Testis (tissue), 3 donors: ENCODE measurements around the gene PUS7. TPM values are rescaled to one million over a fixed set of nuclear protein-coding genes. Genes with fewer than 3 reads are reported as not detected.
"Not testable (repeated sequence)": the region's sequence is repeated elsewhere in the genome, so short reads cannot be mapped to it uniquely, and the experiment has no call there.

Experiments
- DNase-seq: peaks from one replicate; pipeline ENCODE4 v3.0.0-alpha.2; 2019
- H3K27ac ChIP-seq, 2 donors: fragments of 200-600 bp; sonication (generic); one replicate each; pipeline ENCODE4 v1.5.1; 2019
- H3K27me3 ChIP-seq: fragments of 200-600 bp; sonication (generic); one replicate; pipeline ENCODE4 v1.5.1; 2019
- H3K36me3 ChIP-seq: fragments of 200-600 bp; sonication (generic); one replicate; pipeline ENCODE4 v1.5.1; 2017; ENCODE audit warnings: low read depth; ENCODE audit errors: missing control alignments
- H3K4me1 ChIP-seq: fragments of 200-600 bp; sonication (generic); one replicate; pipeline ENCODE4 v1.5.1; 2019
- H3K4me3 ChIP-seq, 2 donors: fragments of 200-600 bp; sonication (generic); one replicate each; pipeline ENCODE4 v1.5.1; 2017 to 2019
- H3K9me3 ChIP-seq: fragments of 200-600 bp; sonication (generic); one replicate; pipeline ENCODE4 v1.5.1; 2017
- CTCF ChIP-seq, 3 experiments: fragments of 450-650 bp in 2 of 3; fragments of 200-600 bp in 1 of 3; sonication (generic) in 1 of 3; IDR thresholded peaks; one replicate each; pipeline ENCODE4 v1.5.1; 2016 to 2019; ENCODE audit warnings: antibody characterized with exemption in 3 of 3, mild to moderate bottlenecking in 2 of 3, moderate library complexity in 1 of 3
- POLR2A ChIP-seq: fragments of 450-650 bp; IDR thresholded peaks from one replicate; pipeline ENCODE4 v1.6.1; 2017; ENCODE audit warnings: antibody characterized with exemption, mild to moderate bottlenecking, moderate library complexity
- WGBS, 2 donors: methylation state at CpG; one replicate each; pipeline ENCODE4 v1.1.5; 2018; 5-methylcytosine and 5-hydroxymethylcytosine counted together
- intact Hi-C: fragments of 100-400 bp; cut with DNase I; formaldehyde crosslinking; loops from one replicate; pipeline ENCODE4 v1.15.1; 2023; ENCODE audit warnings: low total_unique reads
- polyA plus RNA-seq: library from polyadenylated mRNA; stranded (reverse); fragments of 350-450 nt; fragmentation: Illumina TruSeq; extraction: RNeasy Lipid Tissue Mini Kit (QIAGEN cat#74804); gene quantifications from one replicate; pipeline ENCODE4 v1.2.3, GENCODE V29; 2014; ENCODE audit warnings: low read depth, low replicate concordance; ENCODE audit not compliant: insufficient read depth
- total RNA-seq, 2 donors: library from RNA; depleted of rRNA; stranded (reverse); fragments of >200 nt; gene quantifications; one replicate each; pipeline ENCODE4 v1.2.3, GENCODE V29; 2016

The PUS7 gene
- total and polyA plus RNA-seq, 3 donors from 2014 or later, result 8.7 to 18.0 (median 10.6) TPM

GRCh38 chr7:105423987-105424386 is 98.1 kb downstream of the PUS7 start:
- no peak for TF ChIP-seq POLR2A
- no peak for TF ChIP-seq CTCF (IDR thresholded peaks at IDR 0.05)
- H3K36me3 ChIP-seq, result no peaks in the 10 kb centered on the region
- no peak overlapping the region for H3K27ac ChIP-seq
- no peak for DNase-seq
- no peaks in the 10 kb centered on the region for H3K27me3 ChIP-seq
- 100% methylated on average over 2 of the region's 2 CpGs for WGBS, 2 donors
- no peak overlapping the region for H3K4me3 ChIP-seq
- H3K4me1 ChIP-seq, result no peaks in the 10 kb centered on the region
- intact Hi-C loops, result no loop called here
- H3K9me3 ChIP-seq, result no peaks in the 10 kb centered on the region

DNA sequence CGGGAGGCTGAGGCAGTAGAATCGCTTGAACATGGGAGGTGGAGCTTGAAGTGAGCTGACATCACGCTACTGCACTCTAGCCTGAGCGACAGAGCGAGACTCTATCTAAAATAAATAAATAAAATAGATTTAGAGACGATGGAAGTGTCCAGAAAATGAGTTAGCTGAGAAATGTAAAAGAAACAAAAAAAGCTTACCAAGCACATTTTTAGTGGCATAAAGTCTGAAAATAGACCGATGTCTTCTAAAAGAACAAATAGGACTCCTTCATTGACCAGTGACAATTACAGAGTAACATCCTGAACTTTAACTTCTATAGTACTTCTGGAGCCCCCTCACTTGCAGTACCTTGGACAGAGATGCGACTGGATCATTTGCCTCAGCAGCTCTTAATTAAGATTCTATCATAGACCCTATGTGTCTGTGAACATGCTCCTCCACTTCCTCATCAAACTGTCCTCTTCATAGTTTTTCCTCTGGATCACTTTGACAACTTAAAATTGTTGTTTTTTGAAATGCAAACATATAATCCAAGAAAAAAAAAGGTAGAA is 108.1 kb downstream of the PUS7 start:
- 47 to 59% methylated on average over 8 of the region's 8 CpGs for WGBS, 2 donors
- no peak for DNase-seq
- intact Hi-C loops, result no loop called here
- Histone ChIP-seq H3K27me3 (no peaks in the 10 kb centered on the region), H3K9me3 (no peaks in the 10 kb centered on the region), H3K4me3 (no peak overlapping the region), H3K36me3 (no peaks in the 10 kb centered on the region), H3K4me1 (no peaks in the 10 kb centered on the region), H3K27ac (no peak overlapping the region)
- TF ChIP-seq CTCF (IDR thresholded peaks at IDR 0.05), result no peak
- TF ChIP-seq POLR2A, result no peak

- peak overlapping the region in 1 of 2 donors; percentile 31 for H3K4me3 ChIP-seq
- H3K9me3 ChIP-seq, intact Hi-C loops, DNase-seq, H3K27ac ChIP-seq, H3K4me1 ChIP-seq, H3K27me3 ChIP-seq, H3K36me3 ChIP-seq: not testable (repeated sequence)
- WGBS, 2 donors, result 80% methylated on average over 15 of the region's 36 CpGs; no CpG with 5 or more reads in 1 of the 2 donors
These were observed 111.3 kb downstream of the PUS7 start for GRCh38 chr7:105410774-105411173.

DNA sequence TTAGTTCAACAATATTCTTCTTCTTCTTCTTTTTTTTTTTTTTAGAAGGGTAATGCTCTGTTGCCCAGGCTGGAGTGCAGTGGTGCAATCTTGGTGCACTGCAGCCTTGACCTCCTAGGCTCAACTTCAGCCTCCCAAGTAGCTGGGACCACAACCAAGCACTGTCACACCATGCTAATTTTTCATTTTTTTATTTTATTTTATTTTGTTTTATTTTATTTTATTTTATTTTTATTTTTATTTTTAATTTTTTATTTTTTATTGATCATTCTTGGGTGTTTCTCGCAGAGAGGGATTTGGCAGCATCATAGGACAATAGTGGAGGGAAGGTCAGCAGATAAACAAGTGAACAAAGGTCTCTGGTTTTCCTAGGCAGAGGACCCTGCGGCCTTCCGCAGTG is 112.3 kb downstream of the PUS7 start:
- H3K4me1 ChIP-seq, intact Hi-C loops, H3K4me3 ChIP-seq, H3K27ac ChIP-seq, H3K9me3 ChIP-seq, H3K36me3 ChIP-seq, H3K27me3 ChIP-seq, DNase-seq: not testable (repeated sequence)
- 61 to 78% methylated on average over 1 to 3 of the region's 3 CpGs for WGBS, 2 donors

DNA sequence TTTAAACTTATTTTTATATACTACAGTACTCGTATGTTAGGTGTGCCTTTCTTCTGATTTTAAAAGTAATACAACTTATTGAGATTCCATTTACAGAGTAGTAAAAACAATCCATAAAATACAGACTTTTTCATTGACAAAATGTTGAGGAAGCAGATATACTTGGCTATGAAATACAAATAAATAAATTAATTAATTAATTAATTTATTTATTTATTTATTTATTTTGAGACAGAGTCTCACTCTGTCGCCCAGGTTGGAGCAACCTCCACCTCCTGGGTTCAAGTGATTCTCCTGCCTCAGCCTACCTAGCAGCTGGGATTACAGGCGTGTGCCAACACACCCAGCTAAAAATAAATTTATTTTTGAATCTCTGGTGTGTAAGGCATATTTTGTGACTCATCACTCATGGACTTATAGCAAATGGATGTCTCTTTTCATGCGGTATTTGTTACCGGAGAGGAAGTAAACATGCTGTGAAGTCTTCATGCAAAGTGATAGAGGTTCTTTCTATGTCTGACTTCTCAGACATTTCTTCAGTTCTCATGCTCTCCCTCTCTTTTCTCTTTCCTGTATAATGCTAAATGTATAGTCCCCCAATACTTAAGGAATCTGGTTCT is 113.2 kb downstream of the PUS7 start:
- no peak for DNase-seq
- WGBS, 2 donors, result 95 to 96% methylated on average over 5 of the region's 5 CpGs
- intact Hi-C loops, result no loop called here
- Histone ChIP-seq H3K9me3 (no peaks in the 10 kb centered on the region), H3K4me3 (no peak overlapping the region), H3K36me3 (no peaks in the 10 kb centered on the region), H3K27me3 (no peaks in the 10 kb centered on the region), H3K4me1 (no peaks in the 10 kb centered on the region), H3K27ac (no peak overlapping the region)
- TF ChIP-seq POLR2A, result no peak
- TF ChIP-seq CTCF (IDR thresholded peaks at IDR 0.05), result no peak

Other genes with a start within 250 kb of the PUS7 start
- gene SRPK2, start 133.3 kb downstream of the PUS7 start, total RNA-seq, result 100 to 1,000 TPM; 181 to 293 TPM
- 226 TPM for gene SRPK2, start 133.3 kb downstream of the PUS7 start, polyA plus RNA-seq
- gene RINT1, start 9.9 kb upstream of the PUS7 start, total RNA-seq, result 10 to 100 TPM; 17.0 to 29.4 TPM
- gene RINT1, start 9.9 kb upstream of the PUS7 start, polyA plus RNA-seq, result 21.1 TPM
- 1 to 10 TPM; 6.9 to 9.8 TPM for gene EFCAB10, start 59.2 kb upstream of the PUS7 start, total RNA-seq
- gene EFCAB10, start 59.2 kb upstream of the PUS7 start, polyA plus RNA-seq, result 50.9 TPM